Parathyroid adenoma (tissue), 2 donors: ENCODE measurements around the gene TMEM150C.

Experiments
- H2AFZ ChIP-seq: fragments of 300-600 bp; sonication (generic); one replicate; pipeline ENCODE4 v1.7.0; 2017; ENCODE audit warnings: antibody characterized with exemption, mild to moderate bottlenecking
- H3K27ac ChIP-seq: fragments of 300-600 bp; sonication (generic); one replicate; pipeline ENCODE4 v1.7.0; 2017
- H3K27me3 ChIP-seq: fragments of 300-600 bp; sonication (generic); one replicate; pipeline ENCODE4 v1.7.0; 2017; ENCODE audit warnings: low read length; ENCODE audit not compliant: control insufficient read depth, insufficient read depth
- H3K36me3 ChIP-seq: fragments of 300-600 bp; sonication (generic); one replicate; pipeline ENCODE4 v1.7.0; 2017; ENCODE audit warnings: low read length; ENCODE audit not compliant: control insufficient read depth, insufficient read depth
- H3K4me1 ChIP-seq: fragments of 300-600 bp; sonication (generic); one replicate; pipeline ENCODE4 v1.7.0; 2017; ENCODE audit warnings: control low read depth
- H3K4me2 ChIP-seq: fragments of 300-600 bp; sonication (generic); one replicate; pipeline ENCODE4 v1.7.0; 2017; ENCODE audit warnings: low read length
- H3K4me3 ChIP-seq: fragments of 300-600 bp; sonication (generic); one replicate; pipeline ENCODE4 v1.7.0; 2017; ENCODE audit warnings: low read depth, low read length
- H3K79me2 ChIP-seq: fragments of 300-600 bp; sonication (generic); one replicate; pipeline ENCODE4 v1.7.0; 2017; ENCODE audit warnings: control low read depth
- H3K9ac ChIP-seq: fragments of 300-600 bp; sonication (generic); one replicate; pipeline ENCODE4 v1.7.0; 2017; ENCODE audit warnings: mild to moderate bottlenecking
- H3K9me3 ChIP-seq: fragments of 300-600 bp; sonication (generic); one replicate; pipeline ENCODE4 v1.7.0; 2017; ENCODE audit warnings: low read length; ENCODE audit not compliant: control insufficient read depth
- CTCF ChIP-seq: fragments of 300-600 bp; sonication (generic); IDR thresholded peaks from one replicate; pipeline ENCODE4 v1.7.0; 2017; ENCODE audit warnings: antibody characterized with exemption, mild to moderate bottlenecking
- donor health status: primary hyperparathyroidism.

Gene TMEM150C

GRCh38 chr4:82484996-82485783 is 76.6 kb downstream of the TMEM150C start:
- H3K79me2 ChIP-seq, result no peaks in the 10 kb centered on the region
- no peak overlapping the region for H3K9ac ChIP-seq
- no peaks in the 10 kb centered on the region for H3K27me3 ChIP-seq
- no peak overlapping the region for H3K4me2 ChIP-seq
- H3K27ac ChIP-seq, result no peak overlapping the region
- no peaks in the 10 kb centered on the region for H3K9me3 ChIP-seq
- H3K4me1 ChIP-seq, result no peaks in the 10 kb centered on the region
- no peak overlapping the region for H3K4me3 ChIP-seq
- no peak for TF ChIP-seq CTCF
- H3K36me3 ChIP-seq, result no peaks in the 10 kb centered on the region
- no peak overlapping the region for H2AFZ ChIP-seq

- Histone ChIP-seq H3K27me3 (no peaks in the 10 kb centered on the region), H3K4me3 (no peak overlapping the region), H3K9ac (no peak overlapping the region), H3K36me3 (no peaks in the 10 kb centered on the region), H3K27ac (no peak overlapping the region), H3K79me2 (no peaks in the 10 kb centered on the region), H2AFZ (no peak overlapping the region), H3K4me2 (no peak overlapping the region), H3K9me3 (no peaks in the 10 kb centered on the region), H3K4me1 (no peaks in the 10 kb centered on the region)
- no peak for TF ChIP-seq CTCF
Observed at GRCh38 chr4:82482387-82482786, 79.4 kb downstream of the TMEM150C start.

- Histone ChIP-seq H3K4me2 (no peak overlapping the region), H2AFZ (no peak overlapping the region), H3K9me3 (no peaks in the 10 kb centered on the region), H3K27me3 (no peaks in the 10 kb centered on the region), H3K4me3 (no peak overlapping the region), H3K79me2 (no peaks in the 10 kb centered on the region), H3K9ac (no peak overlapping the region), H3K36me3 (no peaks in the 10 kb centered on the region), H3K27ac (no peak overlapping the region), H3K4me1 (no peaks in the 10 kb centered on the region)
- no peak for TF ChIP-seq CTCF
Observed at GRCh38 chr4:82481506-82481840, 80.3 kb downstream of the TMEM150C start.

DNA sequence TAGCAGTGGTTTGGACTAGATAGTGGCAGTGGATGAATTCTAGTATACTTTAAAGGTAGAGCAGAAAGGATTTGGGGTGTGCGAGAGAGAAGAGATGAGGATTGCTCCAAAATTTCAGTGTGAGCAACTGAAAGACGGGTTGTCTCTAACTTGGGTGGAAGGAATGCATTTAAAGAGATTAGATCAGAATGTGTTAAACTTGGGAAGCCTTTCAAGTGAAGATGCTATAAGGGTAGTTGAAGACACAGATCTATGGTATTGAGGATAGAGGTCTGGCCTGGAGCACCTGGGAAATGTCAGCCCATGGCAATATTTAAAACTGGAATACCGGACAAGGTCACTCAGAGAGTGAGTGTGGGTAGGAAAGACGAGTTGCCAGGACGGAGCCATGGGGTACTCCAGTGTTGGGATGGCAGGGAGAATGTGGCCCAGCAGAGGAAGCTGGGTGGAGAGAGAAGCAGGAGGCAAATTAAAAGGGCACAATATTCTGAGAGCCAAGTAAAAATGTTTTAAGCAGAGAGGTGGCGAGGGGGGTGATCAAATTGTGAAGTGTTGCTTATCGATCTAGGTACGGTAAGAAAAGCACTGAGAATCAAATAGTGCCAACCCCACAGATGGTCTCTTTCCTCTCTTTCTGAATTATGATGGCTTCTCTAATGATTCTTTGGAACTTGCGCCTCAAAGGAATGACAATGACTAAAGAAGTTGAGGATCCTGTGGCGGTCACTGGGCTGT is 80.8 kb downstream of the TMEM150C start:
- H3K79me2 ChIP-seq, result no peaks in the 10 kb centered on the region
- no peaks in the 10 kb centered on the region for H3K9me3 ChIP-seq
- no peaks in the 10 kb centered on the region for H3K27me3 ChIP-seq
- H3K4me3 ChIP-seq, result no peak overlapping the region
- no peak overlapping the region for H3K27ac ChIP-seq
- TF ChIP-seq CTCF, result no peak
- H3K4me1 ChIP-seq, result no peaks in the 10 kb centered on the region
- no peaks in the 10 kb centered on the region for H3K36me3 ChIP-seq
- H3K4me2 ChIP-seq, result no peak overlapping the region
- H2AFZ ChIP-seq, result no peak overlapping the region
- H3K9ac ChIP-seq, result no peak overlapping the region
